GM12878 (cell line): ENCODE results near the gene TSPAN5. TPM values are rescaled to one million over a fixed set of nuclear protein-coding genes. Genes with fewer than 3 reads are reported as not detected.

Experiments
- ATAC-seq: fragments of 200-7000 bp; cut with Tn5 transposase; 3 replicates; pipeline ENCODE4 v1.9.1; 2020; ENCODE audit warnings: mild to moderate bottlenecking, moderate library complexity
- BruUV-seq: library from RNA; stranded (reverse); fragments of 400-500 nt; replicated peaks from 2 replicates; lab custom pipeline; 2021; lab: Mats Ljungman, UMichigan
- CTCF ChIA-PET: fragments of 300-600 bp; sonication (Branson Sonifier 250); formaldehyde crosslinking; extraction: SDS; loops from one replicate; lab custom pipeline; 2021; ENCODE audit warnings: inconsistent platforms; lab: Yijun Ruan, JAX
- POLR2A ChIA-PET: fragments of 350-600 bp; formaldehyde crosslinking; extraction: SDS; loops from one replicate; lab custom pipeline; 2021; ENCODE audit warnings: inconsistent platforms; lab: Charles Lee
- RAD21 ChIA-PET: fragments of 300-600 bp; sonication (Branson Sonifier 250); formaldehyde crosslinking; loops from one replicate; lab custom pipeline; 2023; ENCODE audit warnings: antibody characterized with exemption; ENCODE audit not compliant: unreplicated experiment; lab: Charles Lee
- SMC1A ChIA-PET: fragments of 300-600 bp; sonication (Branson Sonifier 250); formaldehyde crosslinking; loops from one replicate; lab custom pipeline; 2023; ENCODE audit not compliant: unreplicated experiment, uncharacterized antibody; lab: Charles Lee
- DNase-seq: peaks from one replicate; pipeline ENCODE4 v3.0.0-alpha.2; 2011; ENCODE audit warnings: low read depth, low spot score
- FAIRE-seq: peaks from 3 replicates; lab custom pipeline; 2011; peaks lifted over from hg19 to GRCh38; lab: Jason Lieb, UNC
- H2AFZ ChIP-seq: 2 replicates; pipeline ENCODE4 v1.6.0; 2011; ENCODE audit warnings: low read depth, low read length, control low read depth; ENCODE audit not compliant: control insufficient read depth
- H3K27ac ChIP-seq: 2 replicates; pipeline ENCODE4 v1.5.1; 2011; ENCODE audit warnings: control low read depth; ENCODE audit not compliant: control insufficient read depth, insufficient read depth
- H3K27me3 ChIP-seq, 2 experiments: replicated peaks in 1 of 2; 2 replicates each; pipeline versions ENCODE4 v1.6.0 to v1.6.1; 2011; ENCODE audit warnings: low read length in 1 of 2; ENCODE audit not compliant: control insufficient read depth in 2 of 2, insufficient read depth in 2 of 2
- H3K36me3 ChIP-seq, 2 experiments: 2 replicates each; pipeline ENCODE4 v1.5.1; 2011; ENCODE audit warnings: low read length in 1 of 2; ENCODE audit not compliant: control insufficient read depth in 2 of 2, insufficient read depth in 2 of 2
- H3K4me1 ChIP-seq: 2 replicates; pipeline ENCODE4 v1.6.1; 2011; ENCODE audit warnings: mild to moderate bottlenecking, low read length, moderate library complexity, mixed read lengths; ENCODE audit not compliant: control insufficient read depth, insufficient read depth
- H3K4me2 ChIP-seq: 2 replicates; pipeline ENCODE4 v1.6.0; 2011; ENCODE audit warnings: control low read depth; ENCODE audit not compliant: control insufficient read depth, insufficient read depth
- H3K4me3 ChIP-seq: fragments of 200-600 bp; sonication (generic); 2 replicates; pipeline ENCODE4 v1.5.1; 2016
- H3K79me2 ChIP-seq: 2 replicates; pipeline ENCODE4 v1.6.0; 2011; ENCODE audit warnings: low read length; ENCODE audit not compliant: control insufficient read depth, insufficient read depth
- H3K9ac ChIP-seq: 2 replicates; pipeline ENCODE4 v1.8.0; 2011; ENCODE audit warnings: low read length, control low read depth, mixed read lengths; ENCODE audit not compliant: control insufficient read depth, insufficient read depth
- H3K9me3 ChIP-seq: replicated peaks from 3 replicates; pipeline ENCODE4 v1.5.1; 2011; ENCODE audit warnings: mild to moderate bottlenecking, low read length; ENCODE audit not compliant: control insufficient read depth, insufficient read depth
- H4K20me1 ChIP-seq: 2 replicates; pipeline ENCODE4 v1.6.0; 2011; ENCODE audit not compliant: control insufficient read depth, insufficient read depth
- BRCA1 ChIP-seq: IDR thresholded peaks from 2 replicates; pipeline ENCODE4 v1.6.1; 2011; ENCODE audit warnings: low read depth, low read length, improper control_type of control experiment
- CEBPB ChIP-seq, 2 experiments: fragments of 150-350 bp in 1 of 2; IDR thresholded peaks; 2 replicates each; pipeline ENCODE4 v1.6.1; 2012 to 2014; ENCODE audit warnings: low read depth in 2 of 2, low read length in 2 of 2, borderline replicate concordance in 1 of 2, inconsistent platforms in 1 of 2
- E2F8 ChIP-seq: fragments of 450-650 bp; IDR thresholded peaks from 2 replicates; pipeline ENCODE4 v1.6.1; 2018; ENCODE audit warnings: mild to moderate bottlenecking, low read depth, moderate library complexity; ENCODE audit not compliant: partially characterized antibody
- E4F1 ChIP-seq: fragments of 450-650 bp; IDR thresholded peaks from 2 replicates; pipeline ENCODE4 v1.6.1; 2018; ENCODE audit warnings: borderline replicate concordance, mild to moderate bottlenecking; ENCODE audit not compliant: partially characterized antibody
- KLF5 ChIP-seq: fragments of 450-650 bp; IDR thresholded peaks from 2 replicates; pipeline ENCODE4 v1.6.1; 2014; ENCODE audit warnings: mild to moderate bottlenecking; ENCODE audit not compliant: partially characterized antibody
- MTA3 ChIP-seq: IDR thresholded peaks from 2 replicates; pipeline ENCODE4 v1.6.1; 2012; ENCODE audit warnings: low read length, inconsistent platforms, borderline replicate concordance
- NFYB ChIP-seq: IDR thresholded peaks from 2 replicates; pipeline ENCODE4 v1.6.1; 2011; ENCODE audit warnings: low read depth, mild to moderate bottlenecking, low read length, improper control_type of control experiment, moderate library complexity; ENCODE audit not compliant: insufficient read depth
- NR2C2 ChIP-seq: IDR thresholded peaks from 2 replicates; pipeline ENCODE4 v1.6.1; 2011; ENCODE audit warnings: borderline replicate concordance, low read depth; ENCODE audit not compliant: control insufficient read depth, insufficient read length
- RELB ChIP-seq: fragments of 450-650 bp; IDR thresholded peaks from 2 replicates; pipeline ENCODE4 v1.6.1; 2017; ENCODE audit warnings: low read depth, mild to moderate bottlenecking, moderate library complexity
- ZBTB33 ChIP-seq: fragments of 450-650 bp; IDR thresholded peaks from 2 replicates; pipeline ENCODE4 v1.6.1; 2017; ENCODE audit warnings: mild to moderate bottlenecking
- WGBS: methylation state at CpG from one replicate; pipeline ENCODE4 v1.1.6; 2016; ENCODE audit warnings: low lambda C conversion rate; ENCODE audit not compliant: insufficient replicate concordance, insufficient coverage; ENCODE audit errors: missing lambda C conversion rate; 5-methylcytosine and 5-hydroxymethylcytosine counted together
- in situ Hi-C: fragments of 300-500 bp; cut with MboI; formaldehyde crosslinking; loops from 9 replicates; pipeline ENCODE4 v1.14.3; 2018; ENCODE audit warnings: mixed read lengths
- intact Hi-C: fragments of 100-400 bp; cut with micrococcal nuclease; formaldehyde crosslinking; loops from one replicate; pipeline ENCODE4 v1.14.2; 2022; ENCODE audit not compliant: unreplicated experiment
- polyA plus RNA-seq, 11 experiments: library from polyadenylated mRNA; depleted of rRNA in 4 of 11; unstranded in 6 of 11; stranded (reverse) in 5 of 11; fragments of >200 nt; fragmentation: Nextera tagmentation in 4 of 11; fragmentation: Illumina TruSeq in 1 of 11; extraction: Ambion mirVana in 4 of 11; extraction: Trizol in 1 of 11; gene quantifications; 1 replicate in 1 of 11; 2 replicates in 10 of 11; pipeline versions ENCODE4 v1.2.1 to v1.2.3, GENCODE V29; 2011 to 2016; ENCODE audit warnings: inconsistent platforms in 2 of 11, missing spikeins in 2 of 11, low read depth in 1 of 11
- total RNA-seq, 4 experiments: library from RNA; depleted of rRNA in 3 of 4; stranded (reverse); fragments of >200 nt in 3 of 4; fragmentation: Illumina TruSeq in 1 of 4; extraction: Trizol in 1 of 4; gene quantifications; 2 replicates each; pipeline versions ENCODE4 v1.2.1 to v1.2.3, GENCODE V29; 2013 to 2021

TSPAN5 gene
- total and polyA plus RNA-seq, 10 of the 15 experiments (the other 5 are each of a cell fraction or from before 2014, with no cell fraction given) = 0.09 to 8.2 (median 0.27) TPM

GRCh38 chr4:98567611-98568010 lies 90.8 kb downstream of the TSPAN5 start (continued):
- no peak for TF ChIP-seq ZBTB33

- SMC1A ChIA-PET = interaction anchor here (1.0 to 1.6 kb wide), 3 partner anchors 11 to 19 kb away, joined by 3 read pairs; no protein-coding TSS in a partner anchor
- in situ Hi-C loops (no loop called here), intact Hi-C loops (no loop called here)
- FAIRE-seq = no peak
- RAD21 ChIA-PET = no interaction called here
- no peak overlapping the region for H2AFZ ChIP-seq
- BruUV-seq = no TSS peak
- H3K9me3 ChIP-seq = no peaks in the 10 kb centered on the region
- H3K27me3 ChIP-seq = no peaks in the 10 kb centered on the region
- no peak overlapping the region for H3K4me3 ChIP-seq
- H3K4me2 ChIP-seq = no peak overlapping the region
- DNase-seq = no peak
- POLR2A ChIA-PET = no interaction called here
- WGBS = 46% methylated on average over 11 of the region's 11 CpGs
- CTCF ChIA-PET = interaction anchor here (1.1 to 1.4 kb wide), 2 partner anchors 8 to 98 kb away, joined by 3 to 6 read pairs; no protein-coding TSS in a partner anchor
- no peaks in the 10 kb centered on the region for H4K20me1 ChIP-seq
- ATAC-seq = no peak
- no peaks in the 10 kb centered on the region for H3K36me3 ChIP-seq
- H3K79me2 ChIP-seq = no peaks in the 10 kb centered on the region
- H3K9ac ChIP-seq = no peak overlapping the region
- no peak overlapping the region for H3K27ac ChIP-seq
- no peaks in the 10 kb centered on the region for H3K4me1 ChIP-seq
- TF ChIP-seq NFYB (no peak), NR2C2 (no peak), BRCA1 (no peak), RELB (no peak), KLF5 (no peak), CEBPB (IDR thresholded peaks at IDR 0.05; ENCODE audit: borderline replicate concordance in 1 of 2, low read depth in 2 of 2, low read length in 2 of 2) (no peak), MTA3 (no peak), E4F1 (no peak), E2F8 (no peak)
These were observed 91.9 kb downstream of the TSPAN5 start for GRCh38 chr4:98566361-98567008.
